ENCODE measurements around the gene GMDS. TPM values are rescaled to one million over a fixed set of nuclear protein-coding genes. Genes with fewer than 3 reads are reported as not detected.
A peak's percentile ranks its signal among the peaks of the same experiment; 100 is the strongest.

The GMDS gene
- total RNA-seq, 3 donors from 2014 or later (not counting 1 experiment from before 2014, with no cell fraction given) = 23.6 to 31.0 (median 26.4) TPM

DNA sequence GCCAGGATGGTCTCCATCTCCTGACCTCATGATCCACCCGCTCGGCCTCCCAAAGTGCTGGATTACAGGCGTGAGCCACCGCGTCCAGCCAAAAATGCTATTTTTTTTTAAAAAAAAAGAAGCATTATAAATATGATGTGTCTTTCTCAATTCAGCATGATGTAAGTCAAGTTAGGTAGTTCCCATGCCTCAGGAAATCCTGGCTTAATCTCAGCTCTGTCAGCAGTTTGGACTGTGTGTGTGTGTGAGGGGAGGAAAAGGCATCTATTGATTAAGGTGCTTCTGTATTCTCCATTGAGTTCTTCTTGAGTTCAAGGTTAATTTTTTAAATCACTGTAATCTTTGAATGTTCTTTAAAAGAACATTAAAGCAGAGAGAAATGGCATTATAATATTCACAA lies 51.5 kb downstream of the GMDS start:
- no peak overlapping the region for H3K27ac ChIP-seq (ENCODE audit: low read length)
- no peak for DNase-seq
- Mint-ChIP-seq H3K9me3 (no peaks in the 10 kb centered on the region), H3K4me3 (no peak overlapping the region), H3K4me1 (peaks cover 0 to 3% of the 10 kb centered on the region in 2 donors), H3K27ac (no peak overlapping the region), H3K36me3 (no peaks in the 10 kb centered on the region), H3K27me3 (ENCODE audit: low read depth in 2 of 2) (no peaks in the 10 kb centered on the region)
- H3K27me3 ChIP-seq (ENCODE audit: control insufficient read depth, insufficient read depth, low read length) = no peaks in the 10 kb centered on the region
- ATAC-seq = no peak
- no peak overlapping the region for H3K4me3 ChIP-seq (ENCODE audit: low read length)
- no peaks in the 10 kb centered on the region for H3K36me3 ChIP-seq (ENCODE audit: control insufficient read depth, insufficient read depth, low read length)
- intact Hi-C loops (cut with micrococcal nuclease) = no loop called here
- H3K4me1 ChIP-seq (ENCODE audit: control insufficient read depth, insufficient read depth, low read length) = no peaks in the 10 kb centered on the region
- H3K9me3 ChIP-seq (ENCODE audit: control insufficient read depth, insufficient read depth, low read length) = no peaks in the 10 kb centered on the region
- WGBS (ENCODE audit: insufficient coverage) = 98% methylated on average over 5 of the region's 5 CpGs
- TF ChIP-seq, protein P1, sequence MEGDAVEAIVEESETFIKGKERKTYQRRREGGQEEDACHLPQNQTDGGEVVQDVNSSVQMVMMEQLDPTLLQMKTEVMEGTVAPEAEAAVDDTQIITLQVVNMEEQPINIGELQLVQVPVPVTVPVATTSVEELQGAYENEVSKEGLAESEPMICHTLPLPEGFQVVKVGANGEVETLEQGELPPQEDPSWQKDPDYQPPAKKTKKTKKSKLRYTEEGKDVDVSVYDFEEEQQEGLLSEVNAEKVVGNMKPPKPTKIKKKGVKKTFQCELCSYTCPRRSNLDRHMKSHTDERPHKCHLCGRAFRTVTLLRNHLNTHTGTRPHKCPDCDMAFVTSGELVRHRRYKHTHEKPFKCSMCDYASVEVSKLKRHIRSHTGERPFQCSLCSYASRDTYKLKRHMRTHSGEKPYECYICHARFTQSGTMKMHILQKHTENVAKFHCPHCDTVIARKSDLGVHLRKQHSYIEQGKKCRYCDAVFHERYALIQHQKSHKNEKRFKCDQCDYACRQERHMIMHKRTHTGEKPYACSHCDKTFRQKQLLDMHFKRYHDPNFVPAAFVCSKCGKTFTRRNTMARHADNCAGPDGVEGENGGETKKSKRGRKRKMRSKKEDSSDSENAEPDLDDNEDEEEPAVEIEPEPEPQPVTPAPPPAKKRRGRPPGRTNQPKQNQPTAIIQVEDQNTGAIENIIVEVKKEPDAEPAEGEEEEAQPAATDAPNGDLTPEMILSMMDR (IDR thresholded peaks at IDR 0.05) = no peak

DNA sequence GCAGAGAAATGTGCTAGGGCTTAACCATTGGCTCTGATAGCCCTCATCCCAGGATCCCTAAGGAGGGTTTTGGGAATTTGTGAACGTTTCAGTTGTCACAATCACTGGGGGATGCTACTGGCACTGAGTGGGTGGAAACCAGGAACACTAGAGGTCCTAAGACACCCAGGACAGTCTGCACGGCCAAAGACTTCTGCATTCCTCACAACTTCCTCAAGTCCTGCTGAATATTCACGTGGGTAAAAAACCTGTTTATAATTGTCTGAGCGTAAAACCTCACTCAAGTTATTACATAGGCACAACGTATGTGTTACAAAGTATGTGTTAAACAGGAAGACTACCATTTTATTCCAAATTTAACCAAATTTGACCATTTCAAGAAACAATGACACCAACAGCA lies 52.4 kb downstream of the GMDS start:
- H3K9me3 Mint-ChIP-seq = no peaks in the 10 kb centered on the region
- H3K4me3 Mint-ChIP-seq = no peak overlapping the region
- TF ChIP-seq, protein P1 (IDR thresholded peaks at IDR 0.05) = no peak
- H3K36me3 ChIP-seq (ENCODE audit: control insufficient read depth, insufficient read depth, low read length) = no peaks in the 10 kb centered on the region
- H3K27ac Mint-ChIP-seq = no peak overlapping the region
- no peak overlapping the region for H3K4me3 ChIP-seq (ENCODE audit: low read length)
- H3K27ac ChIP-seq (ENCODE audit: low read length) = no peak overlapping the region
- H3K27me3 Mint-ChIP-seq (ENCODE audit: low read depth in 2 of 2) = no peaks in the 10 kb centered on the region
- no peaks in the 10 kb centered on the region for H3K9me3 ChIP-seq (ENCODE audit: control insufficient read depth, insufficient read depth, low read length)
- peaks cover 0 to 5% of the 10 kb centered on the region in 2 donors for H3K4me1 Mint-ChIP-seq
- H3K4me1 ChIP-seq (ENCODE audit: control insufficient read depth, insufficient read depth, low read length) = no peaks in the 10 kb centered on the region
- no peaks in the 10 kb centered on the region for H3K36me3 Mint-ChIP-seq
- DNase-seq = no peak
- intact Hi-C loops (cut with micrococcal nuclease) = no loop called here
- H3K27me3 ChIP-seq (ENCODE audit: control insufficient read depth, insufficient read depth, low read length) = no peaks in the 10 kb centered on the region
- WGBS (ENCODE audit: insufficient coverage) = 73% methylated on average over 4 of the region's 5 CpGs
- ATAC-seq = peak in 1 of 3 donors; percentile 46

DNA sequence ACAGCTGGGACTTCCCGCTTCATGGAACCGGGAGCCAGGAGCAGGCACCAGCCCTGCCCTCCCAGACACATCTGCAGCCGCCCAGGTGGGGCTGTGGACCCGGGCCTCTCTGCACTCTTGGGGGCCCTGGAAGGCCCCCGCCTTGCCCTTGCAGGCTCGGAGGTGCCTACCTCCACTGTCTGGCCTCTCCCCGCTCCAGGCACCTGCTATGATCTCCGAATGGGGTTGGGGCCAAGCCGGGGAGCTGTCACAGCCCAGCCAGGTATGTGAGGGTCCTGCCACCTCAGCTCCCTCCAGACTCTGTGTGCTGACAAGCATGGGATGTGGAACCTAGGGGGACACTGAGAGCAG lies 54.0 kb downstream of the GMDS start:
- peaks cover 0 to 5% of the 10 kb centered on the region in 2 donors for H3K4me1 Mint-ChIP-seq
- no peaks in the 10 kb centered on the region for H3K27me3 ChIP-seq (ENCODE audit: control insufficient read depth, insufficient read depth, low read length)
- WGBS (ENCODE audit: insufficient coverage) = 97% methylated on average over 9 of the region's 9 CpGs
- no peaks in the 10 kb centered on the region for H3K4me1 ChIP-seq (ENCODE audit: control insufficient read depth, insufficient read depth, low read length)
- H3K9me3 Mint-ChIP-seq = no peaks in the 10 kb centered on the region
- no peaks in the 10 kb centered on the region for H3K36me3 Mint-ChIP-seq
- TF ChIP-seq, protein P1 (IDR thresholded peaks at IDR 0.05) = no peak
- H3K36me3 ChIP-seq (ENCODE audit: control insufficient read depth, insufficient read depth, low read length) = no peaks in the 10 kb centered on the region
- no peak overlapping the region for H3K4me3 ChIP-seq (ENCODE audit: low read length)
- no peaks in the 10 kb centered on the region for H3K27me3 Mint-ChIP-seq (ENCODE audit: low read depth in 2 of 2)
- no peaks in the 10 kb centered on the region for H3K9me3 ChIP-seq (ENCODE audit: control insufficient read depth, insufficient read depth, low read length)
- H3K27ac Mint-ChIP-seq = no peak overlapping the region
- intact Hi-C loops (cut with micrococcal nuclease) = no loop called here
- DNase-seq = no peak
- H3K27ac ChIP-seq (ENCODE audit: low read length) = no peak overlapping the region
- H3K4me3 Mint-ChIP-seq = no peak overlapping the region
- no peak for ATAC-seq

DNA sequence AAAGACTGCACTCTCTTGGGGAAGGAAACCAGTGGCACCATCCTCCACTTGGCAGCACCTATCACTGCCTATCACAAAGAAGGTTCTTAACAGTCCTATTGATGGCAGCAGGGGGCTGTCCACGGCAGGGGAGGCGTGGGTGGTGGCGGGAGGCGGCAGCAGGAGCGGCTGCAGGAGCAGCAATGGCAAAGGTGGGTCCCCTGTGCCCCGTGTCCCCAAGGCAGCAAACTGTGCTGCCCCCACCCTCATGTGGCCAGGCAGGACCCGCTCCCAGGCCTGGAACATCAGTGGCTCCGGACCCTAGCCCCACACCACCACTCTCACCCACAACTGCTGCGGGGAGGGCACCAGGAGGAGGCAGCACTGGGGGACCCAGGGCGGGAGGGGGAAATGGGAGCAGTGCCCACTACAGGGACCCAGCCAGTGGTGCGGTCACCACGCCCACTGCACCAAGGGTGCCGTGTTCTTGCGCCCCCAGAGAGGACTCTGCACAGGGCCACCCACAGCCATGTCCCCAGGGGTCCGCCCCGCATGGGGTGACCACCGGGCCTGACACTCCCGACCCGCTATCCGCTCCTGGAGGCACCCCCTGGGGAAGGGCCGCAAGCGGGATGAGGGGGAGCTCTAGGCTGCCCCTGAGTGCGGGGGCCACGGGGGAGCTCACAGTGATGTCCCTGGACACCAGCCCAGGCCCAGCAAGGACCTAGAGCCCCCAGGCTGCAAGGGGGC lies 54.6 kb downstream of the GMDS start:
- H3K4me3 ChIP-seq (ENCODE audit: low read length) = no peak overlapping the region
- intact Hi-C loops (cut with micrococcal nuclease) = no loop called here
- no peaks in the 10 kb centered on the region for H3K36me3 ChIP-seq (ENCODE audit: control insufficient read depth, insufficient read depth, low read length)
- H3K27me3 ChIP-seq (ENCODE audit: control insufficient read depth, insufficient read depth, low read length) = no peaks in the 10 kb centered on the region
- H3K36me3 Mint-ChIP-seq = no peaks in the 10 kb centered on the region
- H3K4me1 Mint-ChIP-seq = peaks cover 0 to 5% of the 10 kb centered on the region in 2 donors
- H3K9me3 Mint-ChIP-seq = no peaks in the 10 kb centered on the region
- H3K4me3 Mint-ChIP-seq = no peak overlapping the region
- no peaks in the 10 kb centered on the region for H3K9me3 ChIP-seq (ENCODE audit: control insufficient read depth, insufficient read depth, low read length)
- no peak overlapping the region for H3K27ac ChIP-seq (ENCODE audit: low read length)
- no peak for ATAC-seq
- H3K27ac Mint-ChIP-seq = no peak overlapping the region
- 95% methylated on average over 24 of the region's 24 CpGs for WGBS (ENCODE audit: insufficient coverage)
- no peaks in the 10 kb centered on the region for H3K4me1 ChIP-seq (ENCODE audit: control insufficient read depth, insufficient read depth, low read length)
- DNase-seq = no peak
- TF ChIP-seq, protein P1 (IDR thresholded peaks at IDR 0.05) = no peak
- no peaks in the 10 kb centered on the region for H3K27me3 Mint-ChIP-seq (ENCODE audit: low read depth in 2 of 2)
